Aorta (tissue), 5 donors: Measurements from ENCODE around the gene TELO2. TPM values are rescaled to one million over a fixed set of nuclear protein-coding genes. Genes with fewer than 3 reads are reported as not detected.

Experiments
- ATAC-seq: fragments of 200-7000 bp; cut with Tn5 transposase; one replicate; pipeline ENCODE4 v1.9.1; 2022; ENCODE audit warnings: moderate library complexity; ENCODE audit not compliant: low FRiP score
- DNase-seq, 2 donors: peaks; one replicate each; pipeline ENCODE4 v3.0.0-alpha.2; 2020
- H3K27ac ChIP-seq, 2 donors: one replicate each; pipeline ENCODE4 v1.5.1; 2013; ENCODE audit warnings: low read length in 2 of 2, mild to moderate bottlenecking in 2 of 2, moderate library complexity in 2 of 2, control low read depth in 1 of 2, inconsistent platforms in 1 of 2, low read depth in 1 of 2
- H3K27me3 ChIP-seq, 2 donors: one replicate each; pipeline ENCODE4 v1.6.1; 2013; ENCODE audit warnings: control low read depth in 1 of 2, low read length in 1 of 2, mild to moderate bottlenecking in 1 of 2, moderate library complexity in 1 of 2; ENCODE audit not compliant: insufficient read depth in 2 of 2, control insufficient read depth in 1 of 2
- H3K36me3 ChIP-seq, 2 donors: one replicate each; pipeline ENCODE4 v1.6.1; 2013; ENCODE audit warnings: control low read depth in 1 of 2, low read length in 1 of 2, mild to moderate bottlenecking in 1 of 2; ENCODE audit not compliant: insufficient read depth in 2 of 2, control insufficient read depth in 1 of 2
- H3K4me1 ChIP-seq, 2 donors: one replicate each; pipeline ENCODE4 v1.6.1; 2013; ENCODE audit warnings: low read length in 2 of 2, control low read depth in 1 of 2, mild to moderate bottlenecking in 1 of 2, moderate library complexity in 1 of 2; ENCODE audit not compliant: insufficient read depth in 2 of 2, control insufficient read depth in 1 of 2
- H3K4me3 ChIP-seq, 2 donors: one replicate each; pipeline ENCODE4 v1.5.1; 2013; ENCODE audit warnings: low read length in 2 of 2, control low read depth in 1 of 2, mild to moderate bottlenecking in 1 of 2
- H3K9me3 ChIP-seq: one replicate; pipeline ENCODE4 v1.6.1; 2013; ENCODE audit warnings: mild to moderate bottlenecking, low read length; ENCODE audit not compliant: control insufficient read depth
- WGBS, 2 donors: extraction: QIAGEN DNeasy Blood & Tissue Kit; methylation state at CpG; one replicate each; pipeline ENCODE4 v1.1.7; 2013; 5-methylcytosine and 5-hydroxymethylcytosine counted together
- intact Hi-C, 2 donors: fragments of 100-400 bp; cut with DNase I; formaldehyde crosslinking; loops; one replicate each; pipeline versions ENCODE4 v1.14.2 to v1.15.0; 2022
- polyA plus RNA-seq, 2 donors: library from polyadenylated mRNA; stranded (reverse); fragments of 200-250 nt; gene quantifications; one replicate each; pipeline ENCODE4 v1.2.3, GENCODE V29; 2013
- total RNA-seq, 2 donors: library from RNA; stranded (reverse); fragmentation: NEBNext Ultra II Directional; extraction: Animal tissue kit (Norgen Biotek cat#: 25700); gene quantifications; one replicate each; pipeline ENCODE4 v1.2.1, GENCODE V29; 2021
- donor health status: healthy with polysubstance abuse.
- donor health status: Bipolar disorder and iron deficiency.
- donor health status: DM: no; HTN: no; CAD: no.
- donor health status: DM: no; HTN: no; CAD: no.
- donor health status: DM: yes; HTN: yes; CAD: no.

The TELO2 gene
- total and polyA plus RNA-seq, 4 donors: 8.8 to 52.7 (median 26.9) TPM

DNA sequence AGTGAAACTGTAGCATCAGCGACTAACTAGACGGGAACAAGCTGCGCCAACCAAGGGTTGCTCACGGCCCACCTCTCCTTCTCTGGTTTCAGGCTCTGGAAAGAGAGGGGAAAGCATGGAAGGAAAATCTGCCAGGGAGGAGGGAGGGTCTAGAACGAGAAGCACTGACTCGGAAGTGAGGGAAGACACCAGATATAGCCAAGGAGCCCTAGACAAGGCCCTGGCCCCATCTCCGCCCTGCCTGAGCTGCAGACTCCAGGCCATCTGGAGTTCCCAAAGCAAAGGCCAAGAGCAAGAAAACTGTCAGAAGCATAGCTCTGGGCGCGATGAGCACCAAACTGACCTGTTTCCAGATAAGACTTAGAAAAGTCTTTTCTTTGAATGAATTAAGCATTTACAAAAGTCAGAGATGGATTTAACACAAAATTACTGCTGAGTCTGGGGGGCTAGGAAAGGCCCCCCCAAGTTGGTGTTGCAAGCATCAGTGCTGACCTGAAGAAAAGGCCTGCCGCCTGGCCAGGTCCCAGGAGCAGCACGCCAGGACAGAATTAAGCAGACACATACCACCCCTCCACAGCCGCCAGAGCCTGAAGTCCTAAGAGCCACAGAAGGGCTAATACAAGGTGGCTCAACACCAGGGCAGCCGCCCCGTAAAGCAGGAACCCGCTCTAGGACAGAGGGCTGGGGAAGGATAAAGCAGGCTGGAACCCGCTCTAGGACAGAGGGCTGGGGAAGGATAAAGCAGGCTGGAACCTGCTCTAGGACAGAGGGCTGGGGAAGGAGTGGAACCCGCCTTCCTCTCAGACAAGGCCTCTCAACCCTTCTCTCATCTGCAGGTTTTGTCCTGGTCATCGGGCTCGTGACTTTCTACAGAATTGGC is 61.0 kb downstream of the TELO2 start:
- H3K9me3 ChIP-seq: no peaks in the 10 kb centered on the region
- no peak overlapping the region for H3K4me3 ChIP-seq
- H3K27ac ChIP-seq: no peak overlapping the region
- H3K4me1 ChIP-seq: no peaks in the 10 kb centered on the region
- intact Hi-C loops: no loop called here
- 91 to 96% methylated on average over 19 of the region's 19 CpGs for WGBS, 2 donors
- ATAC-seq (no peak), DNase-seq (no peak)
- H3K27me3 ChIP-seq: no peaks in the 10 kb centered on the region
- H3K36me3 ChIP-seq: peaks cover 0 to 6% of the 10 kb centered on the region in 2 donors

DNA sequence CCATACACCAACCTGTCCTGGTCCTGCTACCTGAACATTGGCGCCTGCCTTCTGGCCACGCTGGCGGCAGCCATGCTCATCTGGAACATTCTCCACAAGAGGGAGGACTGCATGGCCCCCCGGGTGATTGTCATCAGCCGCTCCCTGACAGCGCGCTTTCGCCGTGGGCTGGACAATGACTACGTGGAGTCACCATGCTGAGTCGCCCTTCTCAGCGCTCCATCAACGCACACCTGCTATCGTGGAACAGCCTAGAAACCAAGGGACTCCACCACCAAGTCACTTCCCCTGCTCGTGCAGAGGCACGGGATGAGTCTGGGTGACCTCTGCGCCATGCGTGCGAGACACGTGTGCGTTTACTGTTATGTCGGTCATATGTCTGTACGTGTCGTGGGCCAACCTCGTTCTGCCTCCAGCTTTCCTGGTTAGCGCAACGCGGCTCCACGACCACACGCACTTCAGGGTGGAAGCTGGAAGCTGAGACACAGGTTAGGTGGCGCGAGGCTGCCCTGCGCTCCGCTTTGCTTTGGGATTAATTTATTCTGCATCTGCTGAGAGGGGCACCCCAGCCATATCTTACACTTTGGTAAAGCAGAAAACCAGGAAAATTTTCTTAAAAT is 61.8 kb downstream of the TELO2 start:
- H3K36me3 ChIP-seq: peaks cover 0 to 6% of the 10 kb centered on the region in 2 donors
- H3K27ac ChIP-seq: no peak overlapping the region
- no peaks in the 10 kb centered on the region for H3K9me3 ChIP-seq
- no peaks in the 10 kb centered on the region for H3K4me1 ChIP-seq
- ATAC-seq: no peak
- intact Hi-C loops: no loop called here
- no peak for DNase-seq
- H3K27me3 ChIP-seq: no peaks in the 10 kb centered on the region
- H3K4me3 ChIP-seq: no peak overlapping the region
- WGBS, 2 donors: 94 to 95% methylated on average over 34 of the region's 34 CpGs

DNA sequence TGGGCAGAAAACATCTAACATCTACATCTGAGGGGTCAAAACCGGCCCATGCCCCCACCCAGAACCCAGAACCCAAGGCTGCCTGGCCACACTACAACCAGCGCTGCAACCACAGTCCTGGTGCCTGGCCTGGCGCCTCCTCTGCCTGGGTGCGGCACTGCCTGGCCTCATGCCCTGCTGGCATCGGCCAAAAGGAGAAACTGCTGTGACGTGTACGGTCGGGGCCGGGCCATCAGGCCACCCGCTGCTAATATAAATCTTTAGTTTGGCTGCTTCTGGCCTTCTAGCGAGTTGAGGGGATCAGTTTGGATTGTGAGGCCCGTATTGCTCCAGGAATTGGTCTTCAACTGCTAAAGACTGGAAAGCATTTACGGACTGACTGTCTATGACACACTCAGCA is 63.1 kb downstream of the TELO2 start:
- peak; percentile 55 for ATAC-seq
- intact Hi-C loops: no loop called here
- no peak overlapping the region for H3K27ac ChIP-seq
- H3K27me3 ChIP-seq: no peaks in the 10 kb centered on the region
- H3K36me3 ChIP-seq: peaks cover 0 to 6% of the 10 kb centered on the region in 2 donors
- no peaks in the 10 kb centered on the region for H3K9me3 ChIP-seq
- no peak overlapping the region for H3K4me3 ChIP-seq
- no peak for DNase-seq
- whole genome bisulfite sequencing, 2 donors: 35 to 51% methylated on average over 13 of the region's 13 CpGs
- no peaks in the 10 kb centered on the region for H3K4me1 ChIP-seq

DNA sequence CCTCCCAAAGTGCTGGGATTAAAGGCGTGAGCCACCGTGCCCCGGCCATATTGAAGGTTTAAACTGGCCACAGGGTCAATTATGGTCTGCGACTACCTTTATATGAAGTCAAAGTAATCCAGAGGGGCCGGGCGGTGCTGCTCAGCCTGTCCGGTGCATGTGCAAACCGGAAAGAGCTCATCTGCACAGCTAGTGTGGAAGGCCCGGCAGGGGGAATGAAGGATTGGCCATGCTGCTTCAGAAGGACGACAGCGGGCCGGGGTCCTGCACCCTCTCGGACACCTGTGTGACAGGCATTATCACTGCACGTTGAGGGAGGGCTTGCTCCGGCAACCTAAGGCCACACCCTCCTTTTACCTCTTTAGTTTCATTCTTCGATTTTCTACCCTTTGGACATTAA is 63.9 kb downstream of the TELO2 start:
- WGBS, 2 donors: 93 to 95% methylated on average over 16 of the region's 16 CpGs
- H3K9me3 ChIP-seq: no peaks in the 10 kb centered on the region

DNA sequence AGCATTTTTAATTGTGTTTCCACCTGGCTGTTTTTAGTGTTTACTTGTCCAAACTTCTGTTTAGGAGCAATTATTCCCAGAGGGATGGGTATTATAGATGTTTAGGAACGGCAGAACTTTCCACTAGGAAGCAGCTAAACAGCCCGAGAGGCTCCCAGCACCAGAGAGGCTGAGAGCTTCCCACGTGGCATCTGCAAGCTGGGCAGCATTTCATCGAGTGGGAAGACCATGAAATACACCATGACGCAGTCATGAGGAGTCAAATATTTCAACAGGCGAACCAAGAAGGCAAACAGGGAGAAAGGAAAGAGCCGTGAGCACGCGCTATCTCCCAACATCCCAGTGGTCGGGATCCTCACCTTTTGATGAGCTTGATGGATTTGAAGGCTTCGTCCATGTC is 64.4 kb downstream of the TELO2 start:
- Histone ChIP-seq H3K36me3 (peaks cover 0 to 6% of the 10 kb centered on the region in 2 donors), H3K27me3 (no peaks in the 10 kb centered on the region), H3K4me3 (no peak overlapping the region), H3K27ac (no peak overlapping the region), H3K4me1 (no peaks in the 10 kb centered on the region), H3K9me3 (no peaks in the 10 kb centered on the region)
- no peak for ATAC-seq
- no peak for DNase-seq
- 89 to 92% methylated on average over 11 of the region's 11 CpGs for WGBS, 2 donors
- intact Hi-C loops: no loop called here

More for the DNA sequence above, 63.9 kb downstream of the TELO2 start:
- Histone ChIP-seq H3K27me3 (no peaks in the 10 kb centered on the region), H3K27ac (no peak overlapping the region), H3K4me3 (no peak overlapping the region), H3K36me3 (peaks cover 0 to 6% of the 10 kb centered on the region in 2 donors), H3K4me1 (no peaks in the 10 kb centered on the region)
- intact Hi-C loops: no loop called here
- DNase-seq (no peak), ATAC-seq (no peak)

DNA sequence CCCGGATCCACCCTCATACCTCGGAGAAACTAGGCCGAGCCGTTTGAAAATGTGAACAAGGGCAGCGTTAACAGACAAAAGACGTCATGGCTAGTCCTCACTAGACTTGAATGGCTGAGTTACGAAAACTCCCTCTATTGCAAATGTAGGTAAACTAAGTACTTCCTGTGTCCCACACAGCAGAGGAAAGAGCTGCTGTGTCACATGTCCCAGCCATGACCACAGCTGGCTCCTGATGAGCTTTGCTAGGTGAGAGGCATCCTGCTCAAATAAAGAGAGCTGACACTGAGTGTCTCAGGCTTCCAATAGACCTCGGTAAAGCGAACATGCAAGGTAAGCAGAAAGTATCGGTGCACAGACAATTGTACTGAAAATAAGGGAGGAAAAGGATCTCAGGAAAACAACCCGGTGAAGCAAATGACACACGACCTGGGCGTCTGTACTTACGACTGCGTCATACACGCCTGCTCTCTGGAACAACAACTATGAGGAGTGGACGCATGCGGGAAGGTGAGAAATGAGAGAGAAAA is 66.4 kb downstream of the TELO2 start:
- Histone ChIP-seq H3K27me3 (no peaks in the 10 kb centered on the region), H3K9me3 (no peaks in the 10 kb centered on the region), H3K4me3 (no peak overlapping the region), H3K4me1 (no peaks in the 10 kb centered on the region), H3K27ac (no peak overlapping the region), H3K36me3 (peaks cover 0 to 6% of the 10 kb centered on the region in 2 donors)
- 92% methylated on average over 18 of the region's 18 CpGs for WGBS, 2 donors
- no peak for DNase-seq
- no peak for ATAC-seq
- intact Hi-C loops: no loop called here

Other genes with a start within 250 kb of the TELO2 start
- gene TPSD1, start 237.3 kb upstream of the TELO2 start, total RNA-seq: not detected
- gene TPSD1, start 237.3 kb upstream of the TELO2 start, polyA plus RNA-seq: under 1 TPM in 1 of 2 donors, not detected in 1; 0.38 TPM
- 10 to 100 TPM; 81.7 to 86.7 TPM for gene UBE2I, start 183.7 kb upstream of the TELO2 start, total RNA-seq
- gene UBE2I, start 183.7 kb upstream of the TELO2 start, polyA plus RNA-seq: 10 to 100 TPM; 35.7 to 63.1 TPM
- gene BAIAP3, start 159.7 kb upstream of the TELO2 start, total RNA-seq: 1 to 10 TPM; 1.2 to 3.1 TPM
- 1 to 10 TPM; 1.1 to 2.6 TPM for gene BAIAP3, start 159.7 kb upstream of the TELO2 start, polyA plus RNA-seq
- 10 to 100 TPM; 32.1 to 37.5 TPM for gene TSR3, start 141.5 kb upstream of the TELO2 start, total RNA-seq
- 10 to 100 TPM; 68.4 to 88.0 TPM for gene TSR3, start 141.5 kb upstream of the TELO2 start, polyA plus RNA-seq
- gene GNPTG, start 141.4 kb upstream of the TELO2 start, total RNA-seq: 10 to 100 TPM; 45.3 to 55.1 TPM
- gene GNPTG, start 141.4 kb upstream of the TELO2 start, polyA plus RNA-seq: 10 to 100 TPM; 33.7 to 74.1 TPM
- gene UNKL, start 78.7 kb upstream of the TELO2 start, total RNA-seq: 10 to 100 TPM; 21.2 to 34.6 TPM
- gene UNKL, start 78.7 kb upstream of the TELO2 start, polyA plus RNA-seq: 10 to 100 TPM in 1 of 2 donors, 1 to 10 TPM in 1; 8.8 to 23.9 TPM
- gene UQCC4, start 72.6 kb upstream of the TELO2 start, total RNA-seq: 1 to 10 TPM; 5.7 to 8.3 TPM
- gene UQCC4, start 72.6 kb upstream of the TELO2 start, polyA plus RNA-seq: 10 to 100 TPM; 13.3 to 20.0 TPM
- not detected for gene PERCC1, start 62.3 kb upstream of the TELO2 start, total RNA-seq
- gene PERCC1, start 62.3 kb upstream of the TELO2 start, polyA plus RNA-seq: not detected
- gene CCDC154, start 48.8 kb upstream of the TELO2 start, total RNA-seq: 1 to 10 TPM; 1.8 to 2.0 TPM
- 1 to 10 TPM; 3.8 to 9.6 TPM for gene CCDC154, start 48.8 kb upstream of the TELO2 start, polyA plus RNA-seq
- 10 to 100 TPM; 44.8 to 89.1 TPM for gene CLCN7, start 18.3 kb upstream of the TELO2 start, total RNA-seq
- gene CLCN7, start 18.3 kb upstream of the TELO2 start, polyA plus RNA-seq: 10 to 100 TPM; 14.5 to 90.9 TPM
- under 1 TPM; 0.26 to 0.33 TPM for gene PTX4, start 4.4 kb upstream of the TELO2 start, total RNA-seq
- not detected for gene PTX4, start 4.4 kb upstream of the TELO2 start, polyA plus RNA-seq
- gene TMEM204, start 40.3 kb downstream of the TELO2 start, total RNA-seq: 10 to 100 TPM; 38.1 to 52.1 TPM
- 10 to 100 TPM; 34.7 to 74.5 TPM for gene TMEM204, start 40.3 kb downstream of the TELO2 start, polyA plus RNA-seq
- gene IFT140, start 118.7 kb downstream of the TELO2 start, total RNA-seq: 10 to 100 TPM; 13.5 to 22.4 TPM
- gene IFT140, start 118.7 kb downstream of the TELO2 start, polyA plus RNA-seq: 10 to 100 TPM in 1 of 2 donors, 1 to 10 TPM in 1; 4.6 to 15.2 TPM
- gene CRAMP1, start 119.0 kb downstream of the TELO2 start, total RNA-seq: 10 to 100 TPM; 17.3 to 24.2 TPM
- gene CRAMP1, start 119.0 kb downstream of the TELO2 start, polyA plus RNA-seq: 10 to 100 TPM in 1 of 2 donors, 1 to 10 TPM in 1; 2.3 to 11.5 TPM
- gene JPT2, start 184.9 kb downstream of the TELO2 start, total RNA-seq: 10 to 100 TPM; 28.3 to 30.8 TPM
- gene JPT2, start 184.9 kb downstream of the TELO2 start, polyA plus RNA-seq: 10 to 100 TPM; 14.2 to 15.7 TPM
- gene MAPK8IP3, start 212.8 kb downstream of the TELO2 start, total RNA-seq: 100 to 1,000 TPM in 1 of 2 donors, 10 to 100 TPM in 1; 69.0 to 122 TPM
- 10 to 100 TPM; 20.8 to 99.3 TPM for gene MAPK8IP3, start 212.8 kb downstream of the TELO2 start, polyA plus RNA-seq